HG02588 (cell line): Measurements from ENCODE around the gene LGALSL.

Experiments
- ATAC-seq: cut with Tn5 transposase; IDR thresholded peaks from one replicate; pipeline ENCODE4 v1.9.1; 2021; ENCODE audit warnings: mild to moderate bottlenecking, moderate library complexity; ENCODE audit not compliant: unreplicated experiment

LGALSL gene

GRCh38 chr2:64470071-64470470 lies 16.1 kb downstream of the LGALSL start:
- ATAC-seq = no peak

GRCh38 chr2:64470766-64471295 lies 16.9 kb downstream of the LGALSL start:
- no peak for ATAC-seq

DNA sequence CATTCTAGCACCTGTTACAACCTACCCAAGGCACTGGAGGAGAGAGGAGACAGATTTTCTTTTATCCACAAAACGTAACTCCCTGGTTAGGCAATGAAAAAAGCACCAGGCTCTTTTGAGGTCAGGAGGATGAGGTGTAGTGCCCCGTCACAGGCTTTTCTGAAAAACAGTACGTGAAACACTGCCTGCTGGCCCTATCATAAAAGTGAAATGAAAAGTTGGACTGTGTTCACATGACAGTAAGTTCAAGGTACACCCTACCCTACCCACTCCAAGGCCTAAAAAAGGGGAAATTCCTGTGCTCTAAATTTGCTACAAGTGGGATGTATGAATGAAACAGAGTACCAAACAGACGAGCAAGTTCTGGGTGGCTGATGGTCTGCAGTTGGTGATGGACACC lies 17.6 kb downstream of the LGALSL start:
- ATAC-seq = no peak

- no peak for ATAC-seq
Measured at GRCh38 chr2:64472881-64473280, 18.9 kb downstream of the LGALSL start.

GRCh38 chr2:64474121-64474571 lies 20.2 kb downstream of the LGALSL start:
- ATAC-seq = no peak

- no peak for ATAC-seq
Measured at GRCh38 chr2:64474636-64475035, 20.7 kb downstream of the LGALSL start.

DNA sequence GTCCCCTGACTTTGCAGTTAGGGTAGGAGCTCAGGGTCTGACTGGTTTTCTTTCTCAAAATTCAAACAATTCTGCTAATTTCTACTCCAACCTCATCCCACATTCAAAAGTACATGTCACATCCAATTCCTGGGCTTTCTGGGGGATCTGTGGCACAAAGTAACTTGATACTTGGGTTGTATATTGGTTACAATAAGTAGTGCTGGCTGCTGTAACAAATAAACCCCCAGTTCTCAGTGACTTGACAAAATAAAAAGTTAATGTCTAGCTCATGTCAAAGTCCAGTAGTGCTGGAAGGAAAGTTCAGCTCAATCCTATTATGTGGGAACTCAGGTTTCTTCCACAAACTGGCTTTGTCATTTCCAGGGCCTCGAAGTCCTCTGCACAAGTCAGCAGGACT lies 23.1 kb downstream of the LGALSL start:
- no peak for ATAC-seq

DNA sequence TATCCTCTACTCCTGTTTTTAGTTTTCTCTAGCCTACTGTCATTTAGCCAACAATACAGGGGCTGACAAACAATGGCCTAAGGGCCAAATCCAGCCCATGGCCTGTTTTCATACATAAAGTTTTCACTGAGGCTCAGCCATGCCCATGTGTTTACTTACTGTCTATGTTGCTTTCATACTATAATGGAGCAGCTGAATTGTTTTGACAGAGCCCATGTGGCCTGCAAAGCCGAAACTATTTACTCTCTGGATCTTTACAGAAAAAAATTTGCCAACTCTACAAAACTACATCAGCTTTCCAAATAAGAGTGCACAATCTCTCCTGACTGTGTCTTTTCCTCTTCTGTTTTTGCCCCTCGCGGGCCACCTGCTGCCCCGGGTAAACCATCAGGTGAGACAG lies 24.0 kb downstream of the LGALSL start:
- no peak for ATAC-seq

DNA sequence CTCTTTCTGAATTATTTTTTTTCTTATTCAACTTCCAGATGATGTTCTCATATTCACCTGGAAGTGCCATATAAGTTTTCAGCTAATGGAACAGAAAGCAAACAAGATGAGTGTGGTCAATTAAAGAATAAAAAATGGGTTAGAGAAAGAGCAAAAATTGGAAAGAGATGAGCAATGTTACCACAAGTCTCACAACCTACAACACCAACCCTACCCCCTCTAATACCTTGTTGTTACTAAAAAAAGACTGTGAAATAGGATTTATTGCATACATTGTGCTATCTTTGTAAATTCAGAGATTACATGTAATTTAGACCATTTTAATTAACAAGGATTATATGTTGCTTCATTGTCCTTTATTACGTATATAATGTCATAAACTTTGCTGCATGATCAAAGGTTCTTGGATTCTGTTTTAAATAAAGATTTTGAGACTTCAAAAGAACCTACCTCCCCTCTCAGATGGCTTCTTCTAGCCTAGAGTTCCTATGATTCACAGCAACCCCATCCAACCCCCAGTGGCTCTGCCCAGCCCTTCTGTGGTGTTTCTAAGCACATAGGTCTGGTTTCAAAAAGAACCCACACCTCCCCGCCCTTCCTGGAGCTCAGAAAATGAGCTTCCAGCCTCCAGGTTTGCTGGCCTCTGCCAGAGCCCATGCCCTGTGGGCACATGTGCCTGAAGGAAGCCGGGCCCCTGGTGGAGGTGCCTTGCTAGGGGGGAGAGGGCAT lies 24.7 kb downstream of the LGALSL start:
- no peak for ATAC-seq

DNA sequence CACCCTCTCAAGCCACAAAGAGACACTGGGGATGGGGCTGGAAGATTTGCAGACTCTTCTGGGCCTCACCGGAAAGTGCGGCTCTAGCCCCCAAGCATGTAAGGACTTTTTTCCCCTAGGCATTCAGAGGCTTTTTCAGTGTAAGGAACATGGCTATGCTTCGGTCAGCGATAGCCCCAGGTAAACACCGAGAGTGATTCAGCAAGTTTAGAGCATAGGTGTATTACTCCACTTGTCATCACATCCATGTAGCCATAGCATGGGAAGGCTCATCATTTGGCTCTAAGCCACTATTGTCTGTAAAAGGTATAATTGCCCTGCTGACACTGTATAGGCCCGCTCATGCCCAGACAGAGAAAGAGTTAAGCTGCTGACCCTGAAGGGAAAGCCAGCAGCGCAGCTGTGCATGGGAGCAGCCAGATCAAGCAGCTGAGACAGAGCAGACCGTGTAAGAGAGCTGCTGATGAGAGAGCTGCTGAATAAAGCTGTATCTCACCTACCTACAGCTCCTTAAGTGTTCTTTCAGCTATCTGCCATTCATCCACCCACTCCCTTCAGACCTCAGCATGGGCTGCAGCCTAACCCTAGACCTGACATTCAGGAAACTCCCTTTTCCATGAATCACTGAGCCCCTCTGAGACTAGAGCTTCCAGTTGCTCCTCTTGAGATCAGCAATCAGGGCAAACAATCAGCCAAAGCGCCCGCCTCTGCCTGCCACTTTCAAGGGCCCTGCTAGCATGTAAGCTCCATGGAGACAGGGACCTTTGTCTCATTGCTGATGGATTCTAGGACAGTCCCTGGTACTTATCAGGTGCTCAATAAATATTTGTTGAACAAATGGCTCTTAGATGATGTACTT lies 25.5 kb downstream of the LGALSL start:
- no peak for ATAC-seq

DNA sequence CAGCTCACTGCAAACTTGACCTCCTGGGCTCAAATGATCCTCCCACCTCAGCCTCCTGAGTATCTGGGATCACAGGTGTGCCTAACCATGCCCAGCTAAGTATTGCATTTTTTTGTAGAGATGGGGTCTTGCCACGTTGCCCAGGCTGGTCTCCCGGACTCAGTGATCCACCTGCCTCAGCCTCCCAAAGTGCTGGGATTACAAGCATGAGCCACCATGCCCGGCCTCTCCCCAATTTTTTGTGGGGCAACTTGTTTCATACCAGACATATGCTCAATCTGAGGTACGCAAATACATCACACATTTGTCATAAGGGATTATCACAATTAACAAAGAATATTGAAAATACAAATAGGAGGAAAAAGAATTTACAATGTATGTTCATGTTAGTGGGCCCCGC lies 27.7 kb downstream of the LGALSL start:
- no peak for ATAC-seq

DNA sequence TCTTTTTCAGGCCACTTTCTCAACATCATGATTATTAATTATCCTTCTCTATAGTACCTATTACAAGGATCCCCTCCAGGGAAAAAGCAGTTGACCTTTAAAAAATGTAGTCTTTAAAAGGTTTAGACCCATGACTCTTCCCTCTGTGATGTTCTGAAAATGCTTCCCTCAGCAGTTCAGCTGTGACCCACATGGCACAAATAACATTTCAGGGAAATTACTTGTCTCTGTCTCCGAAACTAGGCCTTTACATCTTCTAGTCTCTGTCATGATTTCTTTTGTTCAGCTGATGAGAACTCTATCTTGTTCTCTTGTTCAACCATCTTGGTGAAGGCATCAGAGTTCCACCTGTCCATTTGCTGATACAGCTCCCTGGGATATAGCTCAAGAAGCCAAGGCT lies 28.3 kb downstream of the LGALSL start:
- ATAC-seq = no peak

DNA sequence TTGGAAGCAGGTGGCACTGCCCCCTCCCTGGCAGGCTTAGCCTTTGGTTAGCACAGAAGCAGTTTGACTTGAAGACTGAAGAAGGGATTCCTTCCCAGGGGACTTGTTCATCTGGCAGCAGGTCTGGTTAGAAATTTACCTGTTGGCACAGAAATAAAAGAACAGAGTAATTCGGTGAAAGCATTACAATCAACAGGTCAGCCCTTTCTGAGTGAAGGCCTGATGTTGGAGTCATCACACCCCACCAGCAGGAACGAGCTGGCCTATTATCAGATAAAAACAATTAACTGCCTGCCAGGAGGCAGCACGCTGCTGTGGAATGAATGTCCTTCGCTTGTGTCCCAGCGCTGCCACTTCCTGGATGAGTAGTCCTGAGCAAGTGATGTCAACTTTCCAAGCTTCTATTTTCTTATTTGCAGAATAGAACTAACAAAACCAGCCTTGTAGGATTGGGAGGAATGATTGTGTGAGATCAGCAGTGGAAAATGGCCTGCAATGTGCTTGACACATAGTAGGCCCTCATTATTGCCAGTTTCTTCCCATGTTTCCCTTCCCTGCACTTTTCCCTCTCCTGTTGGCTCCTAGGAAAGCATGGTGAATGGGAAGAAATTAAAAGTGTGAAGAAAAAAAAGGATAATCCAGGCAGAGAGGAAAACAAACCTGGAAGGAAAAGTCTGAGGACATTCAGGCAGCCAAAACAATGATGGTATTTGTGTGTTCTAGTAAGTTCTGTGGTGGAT lies 29.0 kb downstream of the LGALSL start:
- no peak for ATAC-seq

GRCh38 chr2:64485331-64485730 lies 31.4 kb downstream of the LGALSL start:
- ATAC-seq = no peak

DNA sequence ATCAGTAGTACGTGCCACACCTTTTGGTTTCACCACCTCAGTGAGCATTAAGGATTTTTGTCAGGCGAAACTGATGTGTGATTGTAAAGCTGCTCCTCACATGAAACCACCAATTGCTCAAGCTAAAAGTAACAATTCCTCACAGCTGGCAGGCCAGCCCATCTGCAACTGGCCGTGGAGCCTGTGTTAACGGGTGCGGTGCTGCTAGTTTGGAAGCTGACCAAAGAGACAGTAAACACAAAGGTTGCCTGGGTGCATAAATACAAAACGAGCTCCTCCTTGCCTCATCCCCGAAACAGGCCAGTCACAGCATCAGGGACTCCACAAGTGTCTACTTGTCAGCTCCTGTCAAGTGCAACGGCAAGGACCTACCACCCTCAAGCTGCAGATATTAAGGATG lies 32.0 kb downstream of the LGALSL start:
- no peak for ATAC-seq

- no peak for ATAC-seq
Measured at GRCh38 chr2:64487256-64488049, 33.5 kb downstream of the LGALSL start.

GRCh38 chr2:64488050-64488974 lies 34.4 kb downstream of the LGALSL start:
- ATAC-seq = no peak

DNA sequence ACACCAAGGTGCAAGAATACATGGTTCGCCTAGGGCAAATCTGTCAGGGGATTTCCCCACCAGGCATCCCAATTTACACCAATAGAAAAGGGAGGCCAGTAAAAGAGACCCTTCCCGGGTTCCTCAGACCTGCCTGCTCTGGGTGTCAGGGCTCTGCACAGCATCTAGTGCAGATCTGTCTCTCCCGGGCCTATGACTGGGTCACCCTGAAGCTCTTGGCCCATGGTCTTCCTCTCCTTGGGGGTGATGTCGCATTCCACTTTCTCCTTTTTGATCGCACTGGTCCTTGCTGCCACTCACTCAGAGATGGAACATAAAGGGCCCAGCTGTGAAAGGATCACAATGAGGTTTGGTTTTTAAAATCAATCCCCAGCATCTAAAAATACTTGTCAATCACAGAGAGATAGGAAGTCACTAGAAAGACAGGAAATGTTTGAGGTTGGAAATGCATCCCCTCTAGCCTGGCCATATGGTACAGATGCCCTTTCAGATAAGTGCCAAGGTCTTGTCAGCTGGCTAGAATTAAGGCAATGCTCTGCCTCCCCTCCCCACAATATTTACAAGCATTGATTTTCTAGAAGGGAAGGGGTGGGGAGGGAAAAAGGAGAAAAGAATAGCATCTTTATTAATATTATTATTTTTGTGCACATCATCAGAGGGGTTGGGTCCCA lies 35.3 kb downstream of the LGALSL start:
- no peak for ATAC-seq

DNA sequence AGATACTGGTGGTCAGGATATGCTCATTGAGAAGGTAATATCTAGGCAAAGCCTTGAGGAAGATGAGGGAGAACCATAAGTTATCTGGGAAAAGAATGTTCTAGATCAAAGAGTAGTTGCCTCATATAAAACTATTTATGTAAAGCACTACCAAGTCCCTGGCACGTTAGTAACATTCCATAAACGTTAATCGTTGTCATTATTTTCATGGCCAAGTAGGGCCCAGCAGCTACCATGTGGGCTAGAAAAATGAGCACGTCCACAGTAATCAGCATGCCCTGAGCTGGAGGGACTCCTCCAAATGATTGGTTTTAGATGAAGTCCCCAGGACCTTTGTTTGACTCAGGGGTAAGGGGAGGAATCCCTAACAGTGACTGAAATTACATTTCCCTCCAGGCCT lies 37.5 kb downstream of the LGALSL start:
- no peak for ATAC-seq
